ENCODE measurements around the gene KRTAP12-3. TPM values are rescaled to one million over a fixed set of nuclear protein-coding genes. Genes with fewer than 3 reads are reported as not detected.

The KRTAP12-3 gene
- total and polyA plus RNA-seq, 9 of the 15 experiments (the other 6 are each of a cell fraction or from before 2014, with no cell fraction given): not detected

GRCh38 chr21:44667612-44668011, 9.9 kb downstream of the KRTAP12-3 start (continued):
- TF ChIP-seq TFE3 (CRISPR knock-in tag; IDR thresholded peaks at IDR 0.05) (peak; percentile 76), GTF3C2 (IDR thresholded peaks at IDR 0.05; ENCODE audit: borderline replicate concordance, extremely low read depth, insufficient read length) (no peak)

GRCh38 chr21:44670642-44671432, 13.1 kb downstream of the KRTAP12-3 start:
- H3K36me3 ChIP-seq (ENCODE audit: control insufficient read depth, insufficient read depth, low read length): no peaks in the 10 kb centered on the region
- no peak overlapping the region for H3K9ac ChIP-seq (ENCODE audit: insufficient read depth in 1 of 2, low read depth in 2 of 2, low read length in 2 of 2)
- no peak overlapping the region for H2AFZ ChIP-seq (ENCODE audit: low read depth, low read length)
- ChIA-PET CTCF (ENCODE audit: low intra/inter-chr PET ratio) (no interaction called here), POLR2A (no interaction called here)
- no peaks in the 10 kb centered on the region for H3K9me1 ChIP-seq (ENCODE audit: control insufficient read depth, insufficient read depth, low read length)
- H3K79me2 ChIP-seq (ENCODE audit: control insufficient read depth, insufficient read depth, low read length): no peaks in the 10 kb centered on the region
- ATAC-seq (no peak), DNase-seq (ENCODE audit: extremely low read depth in 1 of 4, low spot score in 3 of 4) (no peak), FAIRE-seq (no peak)
- intact Hi-C loops (cut with micrococcal nuclease): no loop called here
- no peak overlapping the region for H3K4me2 ChIP-seq (ENCODE audit: insufficient read depth, low read length)
- TF ChIP-seq KLF10 (CRISPR knock-in tag; IDR thresholded peaks at IDR 0.05) (no peak), ZNF507 (tag; conservative IDR thresholded peaks at IDR 0.05) (no peak), PTBP1 (IDR thresholded peaks at IDR 0.05; ENCODE audit: low read depth, low read length) (no peak), ZNF444 (CRISPR knock-in tag; IDR thresholded peaks at IDR 0.05) (no peak)
- no TSS peak for BruUV-seq (replicated peaks)
- H3K4me1 ChIP-seq (replicated peaks in 1 of 2; ENCODE audit: control insufficient read depth in 2 of 2, insufficient read depth in 2 of 2, low read length in 2 of 2): no peaks in the 10 kb centered on the region
- H3K27me3 ChIP-seq (ENCODE audit: control insufficient read depth in 2 of 2, insufficient read depth in 2 of 2, low read length in 2 of 2): no peaks in the 10 kb centered on the region
- no peak overlapping the region for H3K27ac ChIP-seq (ENCODE audit: extremely low read depth, low read depth, low read length)
- in situ Hi-C loops (cut with MboI): no loop called here
- no peak overlapping the region for H3K4me3 ChIP-seq
- H3K9me3 ChIP-seq (replicated peaks; ENCODE audit: control insufficient read depth, insufficient read depth, low read depth, low read length): peaks cover 4% of the 10 kb centered on the region
- WGBS (ENCODE audit: insufficient coverage, low coverage, missing lambda C conversion rate): 0% methylated on average over 3 of the region's 3 CpGs
- H4K20me1 ChIP-seq (replicated peaks; ENCODE audit: control insufficient read depth, insufficient read depth, low read length): no peaks in the 10 kb centered on the region
